HepG2 (cell line): ENCODE data around the gene STK11. TPM values are rescaled to one million over a fixed set of nuclear protein-coding genes. Genes with fewer than 3 reads are reported as not detected.
A peak's percentile ranks its signal among the peaks of the same experiment; 100 is the strongest.

Experiments
- AKAP8 ChIP-seq: sonication (generic); formaldehyde crosslinking; IDR thresholded peaks from 2 replicates; pipeline ENCODE4 v1.5.1; 2020; ENCODE audit warnings: mild to moderate bottlenecking, missing genetic modification reagents
- BORCS8-MEF2B ChIP-seq: sonication (generic); formaldehyde crosslinking; IDR thresholded peaks from 2 replicates; pipeline ENCODE4 v1.8.0; 2022; ENCODE audit warnings: mild to moderate bottlenecking, missing genetic modification reagents
- FIP1L1 ChIP-seq: fragments of 200-400 bp; formaldehyde crosslinking; IDR thresholded peaks from 2 replicates; pipeline ENCODE4 v1.6.1; 2018; ENCODE audit warnings: low read depth, mild to moderate bottlenecking, low read length, moderate library complexity, borderline replicate concordance; ENCODE audit not compliant: insufficient read depth
- FOXK1 ChIP-seq: sonication (generic); formaldehyde crosslinking; IDR thresholded peaks from 2 replicates; pipeline ENCODE4 v1.4.0; 2020; ENCODE audit warnings: low read depth, missing genetic modification reagents, borderline replicate concordance
- HES4 ChIP-seq: sonication (generic); formaldehyde crosslinking; IDR thresholded peaks from 2 replicates; pipeline ENCODE4 v1.9.0; 2021; ENCODE audit warnings: mild to moderate bottlenecking, missing genetic modification reagents, borderline replicate concordance
- HMG20A ChIP-seq: IDR thresholded peaks from 2 replicates; pipeline ENCODE4 v1.6.1; 2016; ENCODE audit warnings: borderline replicate concordance
- HOXA3 ChIP-seq: sonication (generic); formaldehyde crosslinking; IDR thresholded peaks from 2 replicates; pipeline ENCODE4 v1.5.0; 2020; ENCODE audit warnings: missing genetic modification reagents
- KLF16 ChIP-seq, 2 experiments: sonication (generic) in 1 of 2; formaldehyde crosslinking in 1 of 2; IDR thresholded peaks; 2 replicates each; pipeline versions ENCODE4 v1.6.1 to v1.8.0; 2016 to 2023; ENCODE audit warnings: missing genetic modification reagents in 2 of 2, missing compliant biosample characterization in 1 of 2
- MED8 ChIP-seq: sonication (generic); formaldehyde crosslinking; IDR thresholded peaks from 2 replicates; pipeline ENCODE4 v1.8.1; 2023; ENCODE audit warnings: mild to moderate bottlenecking, missing genetic modification reagents; ENCODE audit not compliant: insufficient replicate concordance
- NR2F6 ChIP-seq, 2 experiments: IDR thresholded peaks; 2 replicates each; pipeline ENCODE4 v1.6.1; 2016; ENCODE audit warnings: antibody characterized with exemption in 1 of 2, mild to moderate bottlenecking in 1 of 2
- PHF8 ChIP-seq: sonication (generic); formaldehyde crosslinking; IDR thresholded peaks from 2 replicates; pipeline ENCODE4 v1.5.0; 2020; ENCODE audit warnings: missing genetic modification reagents
- PITX1 ChIP-seq: sonication (generic); formaldehyde crosslinking; IDR thresholded peaks from 2 replicates; pipeline ENCODE4 v1.5.1; 2020; ENCODE audit warnings: mild to moderate bottlenecking, missing genetic modification reagents
- RFXAP ChIP-seq: sonication (generic); formaldehyde crosslinking; IDR thresholded peaks from 2 replicates; pipeline ENCODE4 v1.4.0; 2020; ENCODE audit warnings: missing genetic modification reagents, borderline replicate concordance
- SALL1 ChIP-seq: sonication (generic); formaldehyde crosslinking; IDR thresholded peaks from 2 replicates; pipeline ENCODE4 v1.8.0; 2022; ENCODE audit warnings: mild to moderate bottlenecking, missing genetic modification reagents
- TFAP4 ChIP-seq: sonication (generic); IDR thresholded peaks from 2 replicates; pipeline ENCODE4 v1.6.1; 2016; ENCODE audit warnings: low read depth, borderline replicate concordance
- THAP7 ChIP-seq: sonication (generic); formaldehyde crosslinking; IDR thresholded peaks from 2 replicates; pipeline ENCODE4 v1.8.1; 2023; ENCODE audit warnings: mild to moderate bottlenecking, missing genetic modification reagents
- ZFAT ChIP-seq: sonication (generic); formaldehyde crosslinking; conservative IDR thresholded peaks from 2 replicates; pipeline ENCODE4 v1.8.1; 2023; ENCODE audit warnings: missing genetic modification reagents, inconsistent platforms
- ZNF280B ChIP-seq: sonication (generic); formaldehyde crosslinking; IDR thresholded peaks from 2 replicates; pipeline ENCODE4 v1.5.0; 2020; ENCODE audit warnings: missing genetic modification reagents, mild to moderate bottlenecking, borderline replicate concordance
- ZNF34 ChIP-seq: sonication (generic); formaldehyde crosslinking; IDR thresholded peaks from 2 replicates; pipeline ENCODE4 v1.4.0; 2020; ENCODE audit warnings: mild to moderate bottlenecking, missing genetic modification reagents, borderline replicate concordance
- ZNF543 ChIP-seq: sonication (generic); formaldehyde crosslinking; IDR thresholded peaks from 2 replicates; pipeline ENCODE4 v1.4.0; 2020; ENCODE audit warnings: mild to moderate bottlenecking, missing genetic modification reagents
- ZNF597 ChIP-seq: sonication (generic); formaldehyde crosslinking; IDR thresholded peaks from 2 replicates; pipeline ENCODE4 v1.5.0; 2020; ENCODE audit warnings: missing genetic modification reagents
- ZNF75D ChIP-seq: sonication (generic); formaldehyde crosslinking; IDR thresholded peaks from 2 replicates; pipeline ENCODE4 v1.8.1; 2023; ENCODE audit warnings: missing genetic modification reagents, mild to moderate bottlenecking, borderline replicate concordance
- ZNF772 ChIP-seq: sonication (generic); formaldehyde crosslinking; IDR thresholded peaks from 2 replicates; pipeline ENCODE4 v1.5.0; 2020; ENCODE audit warnings: mild to moderate bottlenecking, missing genetic modification reagents
- ZNF781 ChIP-seq: sonication (generic); formaldehyde crosslinking; IDR thresholded peaks from 2 replicates; pipeline ENCODE4 v1.5.1; 2020; ENCODE audit warnings: borderline replicate concordance, mild to moderate bottlenecking, missing genetic modification reagents; ENCODE audit errors: not compliant biosample characterization
- ZNF816 ChIP-seq: sonication (generic); formaldehyde crosslinking; IDR thresholded peaks from 2 replicates; pipeline ENCODE4 v1.8.0; 2022; ENCODE audit warnings: missing genetic modification reagents, mild to moderate bottlenecking, borderline replicate concordance
- ZSCAN20 ChIP-seq: sonication (generic); formaldehyde crosslinking; IDR thresholded peaks from 2 replicates; pipeline ENCODE4 v1.4.0; 2020; ENCODE audit warnings: missing genetic modification reagents, mild to moderate bottlenecking, borderline replicate concordance
- polyA plus RNA-seq, 8 experiments: library from polyadenylated mRNA; depleted of rRNA in 3 of 8; stranded (reverse) in 7 of 8; unstranded in 1 of 8; fragments of >200 nt; fragmentation: Illumina TruSeq in 4 of 8; extraction: Trizol in 4 of 8; gene quantifications; 2 replicates each; pipeline versions ENCODE4 v1.2.1 to v1.2.3, GENCODE V29; 2011 to 2016; ENCODE audit warnings: low read depth in 4 of 8, missing spikeins in 1 of 8, mixed read lengths in 1 of 8; ENCODE audit not compliant: insufficient read depth in 1 of 8
- total RNA-seq, 5 experiments: library from RNA; depleted of rRNA; stranded (reverse); fragments of >200 nt; fragmentation: Illumina TruSeq; extraction: Trizol; gene quantifications; 2 replicates each; pipeline ENCODE4 v1.2.3, GENCODE V29; 2016; ENCODE audit warnings: low read depth in 1 of 5

STK11 gene
- total and polyA plus RNA-seq, 2 of the 13 experiments (the other 11 are each of a cell fraction or from before 2014, with no cell fraction given), result 27.5 to 43.6 TPM

- TF ChIP-seq FIP1L1 (no peak), ZNF772 (CRISPR knock-in tag) (peak; percentile 3; the same call in 1 of the 2 replicates), HMG20A (CRISPR knock-in tag) (no peak), THAP7 (no peak), MED8 (CRISPR knock-in tag) (no peak), NR2F6 (IDR thresholded peaks at IDR 0.05) (no peak), NR2F6 (CRISPR knock-in tag; IDR thresholded peaks at IDR 0.05) (peak; percentile 71), HES4 (CRISPR knock-in tag) (no peak), BORCS8-MEF2B (CRISPR knock-in tag) (peak; percentile 46; the same call in 1 of the 2 replicates), ZNF543 (no peak), SALL1 (CRISPR knock-in tag) (peak; percentile 48; the same call in 1 of the 2 replicates), HOXA3 (CRISPR knock-in tag) (peak; percentile 28; the same call in 1 of the 2 replicates), TFAP4 (peak; percentile 76; the same call in 1 of the 2 replicates), ZNF75D (no peak), ZNF597 (CRISPR knock-in tag) (no peak), ZNF34 (CRISPR knock-in tag) (no peak), AKAP8 (peak; percentile 33), ZFAT (CRISPR knock-in tag) (no peak), PITX1 (0 out of 2 replicates have a peak, but pooled peaks have one; percentile 32), ZNF781 (CRISPR knock-in tag) (no peak), RFXAP (CRISPR knock-in tag) (no peak), ZSCAN20 (CRISPR knock-in tag) (no peak), KLF16 (CRISPR knock-in tag; IDR thresholded peaks at IDR 0.05) (peak in 1 of 2 experiments; percentile 46; a peak in 1 of 4 replicates), PHF8 (CRISPR knock-in tag) (peak; percentile 29; the same call in 1 of the 2 replicates), ZNF280B (CRISPR knock-in tag) (no peak), FOXK1 (CRISPR knock-in tag) (no peak), ZNF816 (CRISPR knock-in tag) (no peak)
These were observed 40.1 kb downstream of the STK11 start (continued) for GRCh38 chr19:1245494-1246264.
